Sciatic nerve (tissue), 2 donors: ENCODE results near the gene EPGN. TPM values are rescaled to one million over a fixed set of nuclear protein-coding genes. Genes with fewer than 3 reads are reported as not detected.
"Not testable (repeated sequence)": the region's sequence is repeated elsewhere in the genome, so short reads cannot be mapped to it uniquely, and the experiment has no call there.

ENCODE experiments used
- ATAC-seq: fragments of 200-7000 bp; cut with Tn5 transposase; one replicate; pipeline ENCODE4 v1.9.1; 2020; ENCODE audit warnings: mild to moderate bottlenecking, moderate library complexity
- DNase-seq: peaks from one replicate; pipeline ENCODE4 v3.0.0-alpha.2; 2020; ENCODE audit warnings: low spot score
- intact Hi-C: fragments of 100-400 bp; cut with DNase I; formaldehyde crosslinking; loops from one replicate; pipeline ENCODE4 v1.14.2; 2022
- total RNA-seq: library from RNA; stranded (reverse); fragmentation: NEBNext Ultra II Directional; extraction: Animal tissue kit (Norgen Biotek cat#: 25700); gene quantifications from one replicate; pipeline ENCODE4 v1.2.1, GENCODE V29; 2021
- donor health status: DM: no; HTN: no; CAD: no.
- donor health status: DM: no; HTN: no; CAD: no.

The EPGN gene
- total RNA-seq, 1 donor from 2014 or later, result 4.3 TPM

GRCh38 chr4:74331944-74332343 is 23.7 kb downstream of the EPGN start:
- ATAC-seq (no peak), DNase-seq (no peak)
- intact Hi-C loops, result no loop called here

DNA sequence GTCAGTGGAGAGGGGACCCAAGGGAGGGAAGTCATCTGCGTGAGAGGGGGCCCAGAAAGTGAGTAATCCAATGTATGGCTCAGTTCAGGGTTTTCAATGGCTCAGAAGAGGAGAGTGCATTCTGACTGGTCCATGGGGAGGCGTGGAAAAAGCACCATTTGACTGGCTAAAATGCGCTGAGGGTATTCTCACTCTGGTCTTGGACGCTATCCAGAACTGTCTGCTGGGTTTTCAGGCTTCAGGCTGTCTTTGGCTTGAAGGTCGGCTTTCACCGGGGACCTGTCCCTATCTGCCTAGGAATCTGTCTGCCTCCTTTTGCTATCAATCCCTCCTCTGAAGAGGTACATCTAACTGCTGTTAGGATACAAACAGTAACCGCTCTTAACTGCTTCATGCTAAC is 26.4 kb downstream of the EPGN start:
- ATAC-seq (no peak), DNase-seq (no peak)
- intact Hi-C loops, result no loop called here

DNA sequence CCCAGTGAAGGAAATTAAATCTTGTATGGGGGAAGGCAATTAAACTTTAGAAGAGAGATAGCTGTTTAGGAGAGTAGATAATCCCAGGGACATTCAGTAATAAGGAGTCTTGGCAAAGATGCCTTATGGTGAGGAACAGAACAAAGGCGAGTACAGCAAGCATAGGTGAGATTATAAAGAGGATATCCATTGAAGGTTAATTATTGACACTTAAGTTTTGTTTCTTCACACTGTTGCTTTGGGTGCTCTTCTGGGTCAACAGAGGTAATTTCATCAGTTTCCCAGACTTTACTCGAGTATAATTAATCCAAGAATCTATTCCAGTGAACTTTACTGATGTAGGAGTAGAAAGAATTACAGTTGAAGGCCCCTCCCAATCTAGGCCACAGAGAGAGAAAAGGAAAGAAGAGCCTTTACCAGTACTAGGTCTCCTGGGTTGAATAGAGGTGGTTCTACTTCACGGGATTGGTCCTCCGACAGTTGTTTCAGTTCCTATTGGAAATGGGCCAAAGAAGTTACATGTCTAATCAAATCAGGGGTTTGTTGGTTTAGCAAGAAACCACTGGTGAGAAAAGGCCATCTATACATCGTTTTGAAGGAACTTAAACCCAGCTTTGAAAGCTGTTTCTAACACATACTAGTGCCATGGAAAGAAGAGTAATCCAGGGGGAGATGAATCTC is 27.2 kb downstream of the EPGN start:
- DNase-seq (no peak), ATAC-seq (no peak)
- intact Hi-C loops, result no loop called here

GRCh38 chr4:74338792-74339333 is 30.6 kb downstream of the EPGN start:
- ATAC-seq (no peak), DNase-seq (no peak)
- intact Hi-C loops, result no loop called here

GRCh38 chr4:74339501-74339900 is 31.2 kb downstream of the EPGN start:
- DNase-seq (no peak), ATAC-seq (no peak)
- intact Hi-C loops, result no loop called here

- DNase-seq, intact Hi-C loops, ATAC-seq: not testable (repeated sequence)
Observed at GRCh38 chr4:74340421-74340820, 32.2 kb downstream of the EPGN start.

GRCh38 chr4:74344031-74344430 is 35.8 kb downstream of the EPGN start:
- intact Hi-C loops, result no loop called here
- no peak for DNase-seq
- ATAC-seq, result no peak

- no peak for ATAC-seq
- DNase-seq, result no peak
Observed at GRCh38 chr4:74353858-74354257, 45.6 kb downstream of the EPGN start.

DNA sequence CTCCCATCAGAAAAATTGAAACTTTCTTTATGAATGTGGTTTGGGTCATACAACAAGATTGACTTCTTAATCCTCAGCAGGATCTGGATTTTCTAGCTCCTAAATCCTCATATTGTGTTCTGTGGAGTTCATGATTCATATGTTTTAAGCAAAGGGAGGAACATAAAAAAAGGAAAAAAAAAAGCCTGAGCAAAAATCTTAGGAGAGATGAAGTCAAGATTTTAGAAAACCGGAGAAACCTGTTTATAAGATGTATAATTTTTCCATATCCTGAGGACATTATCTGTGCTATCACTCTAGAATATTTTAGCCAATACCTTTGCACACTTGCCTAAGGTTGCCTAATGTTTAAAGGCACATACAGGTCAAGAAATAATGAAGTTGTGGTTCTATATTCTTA is 49.7 kb downstream of the EPGN start:
- DNase-seq (no peak), ATAC-seq (no peak)
- intact Hi-C loops, result no loop called here

More at GRCh38 chr4:74353858-74354257, 45.6 kb downstream of the EPGN start:
- intact Hi-C loops, result no loop called here

GRCh38 chr4:74361671-74362070 is 53.4 kb downstream of the EPGN start:
- DNase-seq, result no peak
- ATAC-seq, result no peak
- intact Hi-C loops, result no loop called here

DNA sequence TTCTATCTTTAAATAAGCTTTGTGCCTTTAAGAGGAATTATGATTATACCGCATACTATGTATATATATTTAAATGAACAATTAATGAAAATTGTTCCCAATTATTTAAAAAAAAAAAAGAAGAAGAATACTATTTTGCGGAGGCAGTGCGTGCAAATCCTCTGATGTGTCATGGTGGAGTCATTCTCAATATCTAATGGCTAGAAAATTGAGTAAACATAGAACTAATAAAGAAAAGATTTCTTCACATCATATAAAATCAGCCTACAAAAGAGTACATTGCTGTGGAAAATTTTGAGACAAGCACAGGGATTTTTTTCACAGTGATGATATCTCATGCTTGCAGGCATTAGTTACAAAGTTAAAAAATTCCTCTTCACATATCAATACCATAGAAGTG is 54.1 kb downstream of the EPGN start:
- ATAC-seq (no peak), DNase-seq (no peak)
- intact Hi-C loops, result no loop called here

- DNase-seq (no peak), ATAC-seq (no peak)
- intact Hi-C loops, result no loop called here
Observed at GRCh38 chr4:74364256-74364651, 56.0 kb downstream of the EPGN start.

DNA sequence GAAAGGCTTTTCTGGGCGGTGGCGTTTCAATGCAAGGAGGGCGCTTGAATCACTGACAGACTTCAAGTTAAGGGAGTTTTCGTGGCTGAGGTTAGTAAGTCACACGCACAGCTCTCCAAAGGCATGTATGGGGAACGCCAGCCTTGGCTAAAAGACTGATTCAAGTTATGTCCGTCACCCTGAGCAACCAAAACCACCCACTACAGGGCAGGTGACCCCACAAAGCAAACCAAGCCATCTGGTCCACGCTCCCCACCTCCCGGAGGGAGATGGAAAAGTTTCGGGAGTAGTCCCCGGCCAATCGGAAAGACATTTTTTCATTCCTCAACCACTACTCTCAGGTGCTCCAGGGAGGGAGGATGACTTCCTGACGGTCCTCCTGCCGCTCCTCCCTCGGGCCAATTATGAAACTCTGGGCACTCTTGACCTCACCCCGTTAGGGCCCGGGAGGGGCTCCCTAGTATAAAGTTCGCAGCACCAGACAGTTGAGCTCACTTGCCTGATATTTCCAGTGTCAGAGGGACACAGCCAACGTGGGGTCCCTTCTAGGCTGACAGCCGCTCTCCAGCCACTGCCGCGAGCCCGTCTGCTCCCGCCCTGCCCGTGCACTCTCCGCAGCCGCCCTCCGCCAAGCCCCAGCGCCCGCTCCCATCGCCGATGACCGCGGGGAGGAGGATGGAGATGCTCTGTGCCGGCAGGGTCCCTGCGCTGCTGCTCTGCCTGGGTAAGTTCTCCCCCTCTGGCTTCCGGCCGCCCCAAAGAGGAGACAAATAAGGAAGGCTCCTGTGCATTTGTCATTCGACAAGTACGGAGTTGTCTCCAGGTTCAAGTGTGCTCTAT is 56.6 kb downstream of the EPGN start, which contains the start of gene EREG:
Gene EREG, plus strand, starts transcription at position 494 of the 840 bp plus-strand sequence. Its CDS starts 164 bp downstream, at position 658.
- DNase-seq (no peak), ATAC-seq (peak; percentile 60)
- intact Hi-C loops, result loop anchor here (5.0 kb wide), 1 partner anchor 317 kb away; no protein-coding TSS in a partner anchor

DNA sequence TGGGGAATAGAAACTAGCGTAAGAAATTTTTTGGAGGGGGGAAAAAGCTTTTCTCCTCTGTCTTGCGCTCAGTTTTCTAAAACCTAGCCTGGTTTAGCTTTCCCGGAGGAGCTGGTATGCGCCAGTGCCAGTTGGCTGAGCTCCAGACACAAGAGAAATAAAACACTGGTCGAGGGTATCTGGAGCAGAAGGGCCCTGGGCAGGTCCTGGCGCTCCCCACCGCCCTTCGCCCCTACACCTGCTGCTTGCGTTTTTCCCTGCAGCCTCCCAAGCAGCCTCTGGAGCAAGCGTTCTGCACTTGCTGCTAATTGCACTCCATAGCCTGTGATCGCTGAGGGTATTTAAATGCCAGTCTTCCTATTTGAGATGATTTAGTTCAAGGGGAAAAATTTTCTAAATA is 57.5 kb downstream of the EPGN start:
- ATAC-seq (peak; percentile 17), DNase-seq (no peak)
- intact Hi-C loops, result loop anchor here (5.0 kb wide), 1 partner anchor 317 kb away; no protein-coding TSS in a partner anchor

Other genes with a start within 250 kb of the EPGN start
- gene CXCL2, start 209.3 kb upstream of the EPGN start, total RNA-seq, result 26.4 TPM
- gene MTHFD2L, start 150.4 kb upstream of the EPGN start, total RNA-seq, result 18.4 TPM
- gene EREG, start 56.7 kb downstream of the EPGN start, total RNA-seq, result 0.22 TPM
- gene AREG, start 136.7 kb downstream of the EPGN start, total RNA-seq, result 0.76 TPM